HCT116 (cell line): ENCODE measurements around the gene SSC4D. TPM values are rescaled to one million over a fixed set of nuclear protein-coding genes. Genes with fewer than 3 reads are reported as not detected.

Experiments
- ATAC-seq: fragments of 200-7000 bp; cut with Tn5 transposase; 2 replicates; pipeline ENCODE4 v1.9.1; 2020; ENCODE audit warnings: mild to moderate bottlenecking, moderate library complexity
- BruUV-seq: library from RNA; stranded (reverse); fragments of 400-500 nt; replicated peaks from 2 replicates; lab custom pipeline; 2021; lab: Mats Ljungman, UMichigan
- CTCF ChIA-PET: fragments of 300-600 bp; sonication (Branson Sonifier 250); formaldehyde crosslinking; loops from one replicate; lab custom pipeline; 2021; ENCODE audit warnings: antibody characterized with exemption; lab: Charles Lee
- POLR2A ChIA-PET: fragments of 300-600, 350-600 bp; sonication (Branson Sonifier 250); formaldehyde crosslinking; loops from one replicate; lab custom pipeline; 2021; ENCODE audit warnings: antibody characterized with exemption; lab: Charles Lee
- RAD21 ChIA-PET, 2 experiments: fragments of 300-600 bp; sonication (Branson Sonifier 250); formaldehyde crosslinking; loops; one replicate each; lab custom pipeline; 2023; ENCODE audit warnings: low total read pairs in 2 of 2; ENCODE audit not compliant: uncharacterized antibody in 2 of 2, unreplicated experiment in 2 of 2, low non-redundant PET in 1 of 2; lab: Charles Lee
- DNase-seq: peaks from one replicate; pipeline ENCODE4 v3.0.0-alpha.2; 2010; ENCODE audit warnings: low read depth, low spot score
- H2AFZ ChIP-seq: fragments of 200-600 bp; shearing (Covaris generic), sonication (generic); 2 replicates; pipeline ENCODE4 v1.6.1; 2017; ENCODE audit warnings: low read depth, mixed run types, mixed read lengths, antibody characterized with exemption, low read length; ENCODE audit not compliant: poor library complexity, severe bottlenecking
- H3K27ac ChIP-seq: 2 replicates; pipeline ENCODE4 v1.5.1; 2012; ENCODE audit warnings: low read depth, low read length
- H3K27me3 ChIP-seq: fragments of 200-600 bp; sonication (generic); 2 replicates; pipeline ENCODE4 v1.6.1; 2016; ENCODE audit warnings: mixed run types, low read length, mixed read lengths; ENCODE audit not compliant: insufficient read depth
- H3K36me3 ChIP-seq, 2 experiments: fragments of 200-500 bp in 1 of 2; fragments of 200-600 bp in 1 of 2; sonication (Bioruptor generic) in 1 of 2; sonication (generic) in 1 of 2; 2 replicates each; pipeline versions ENCODE4 v1.5.1 to v1.6.1; 2014 to 2016; ENCODE audit warnings: low read length in 2 of 2, inconsistent platforms in 1 of 2, mixed read lengths in 1 of 2, mixed run types in 1 of 2; ENCODE audit not compliant: insufficient read depth in 2 of 2, control insufficient read depth in 1 of 2
- H3K4me1 ChIP-seq, 2 experiments: fragments of 200-600 bp in 1 of 2; sonication (generic) in 1 of 2; 2 replicates each; pipeline versions ENCODE4 v1.5.1 to v1.6.1; 2012 to 2017; ENCODE audit warnings: low read length in 2 of 2, inconsistent platforms in 1 of 2, mild to moderate bottlenecking in 1 of 2, mixed read lengths in 1 of 2, mixed run types in 1 of 2, moderate library complexity in 1 of 2; ENCODE audit not compliant: insufficient read depth in 2 of 2, control insufficient read depth in 1 of 2
- H3K4me2 ChIP-seq: fragments of 200-600 bp; sonication (generic); 2 replicates; pipeline ENCODE4 v1.6.1; 2017; ENCODE audit warnings: mixed run types, low read length, mixed read lengths
- H3K4me3 ChIP-seq, 2 experiments: fragments of 200-600 bp in 1 of 2; sonication (generic) in 1 of 2; replicated peaks in 1 of 2; 2 replicates each; pipeline ENCODE4 v1.5.1; 2011 to 2016; ENCODE audit warnings: low read length in 2 of 2, control low read depth in 1 of 2, low read depth in 1 of 2, mild to moderate bottlenecking in 1 of 2, mixed read lengths in 1 of 2, mixed run types in 1 of 2
- H3K79me2 ChIP-seq: fragments of 200-600 bp; sonication (generic); 2 replicates; pipeline ENCODE4 v1.6.1; 2017; ENCODE audit warnings: mild to moderate bottlenecking, mixed run types, low read length, moderate library complexity, mixed read lengths; ENCODE audit not compliant: insufficient read depth
- H3K9ac ChIP-seq: fragments of 200-600 bp; sonication (generic); 2 replicates; pipeline ENCODE4 v1.6.1; 2016; ENCODE audit warnings: low read length, mixed read lengths
- H3K9me2 ChIP-seq: fragments of 200-600 bp; sonication (generic), shearing (Covaris generic); 2 replicates; pipeline ENCODE4 v1.6.1; 2017; ENCODE audit warnings: mixed run types, mild to moderate bottlenecking, moderate library complexity; ENCODE audit not compliant: insufficient read depth
- H3K9me3 ChIP-seq, 2 experiments: fragments of 200-500 bp in 1 of 2; fragments of 200-600 bp in 1 of 2; sonication (Bioruptor generic) in 1 of 2; sonication (generic) in 1 of 2; 2 replicates each; pipeline ENCODE4 v1.6.1; 2014 to 2017; ENCODE audit warnings: low read length in 2 of 2, mixed read lengths in 2 of 2, inconsistent platforms in 1 of 2, low read depth in 1 of 2, mild to moderate bottlenecking in 1 of 2, mixed run types in 1 of 2, moderate library complexity in 1 of 2; ENCODE audit not compliant: control insufficient read depth in 1 of 2, insufficient read depth in 1 of 2
- H4K20me1 ChIP-seq: fragments of 200-600 bp; sonication (generic), shearing (Covaris generic); 2 replicates; pipeline ENCODE4 v1.6.1; 2017; ENCODE audit warnings: mixed run types, mild to moderate bottlenecking, moderate library complexity; ENCODE audit not compliant: insufficient read depth
- CBX3 ChIP-seq: IDR thresholded peaks from 2 replicates; pipeline ENCODE4 v1.6.1; 2012; ENCODE audit warnings: low read depth
- EZH2phosphoT487 ChIP-seq: fragments of 200-600 bp; IDR thresholded peaks from 2 replicates; pipeline ENCODE4 v1.6.1; 2018; ENCODE audit warnings: antibody characterized with exemption, borderline replicate concordance
- POLR2A ChIP-seq: IDR thresholded peaks from 2 replicates; pipeline ENCODE4 v1.7.0; 2011; ENCODE audit warnings: borderline replicate concordance; ENCODE audit not compliant: insufficient read depth, insufficient read length; ENCODE audit errors: extremely low read depth
- SP1 ChIP-seq: IDR thresholded peaks from 2 replicates; pipeline ENCODE4 v1.6.1; 2012; ENCODE audit warnings: low read depth
- ZNF274 ChIP-seq: fragments of 200-500 bp; sonication (Bioruptor generic); IDR thresholded peaks from 2 replicates; pipeline ENCODE4 v1.6.1; 2014; ENCODE audit warnings: mild to moderate bottlenecking, low read depth, low read length, inconsistent platforms
- intact Hi-C: fragments of 100-400 bp; cut with micrococcal nuclease; formaldehyde crosslinking; loops from 2 replicates; pipeline ENCODE4 v1.10.0; 2022
- total RNA-seq: library from RNA; stranded (reverse); gene quantifications from one replicate; pipeline ENCODE4 v1.2.1, GENCODE V29; 2021; ENCODE audit not compliant: unreplicated experiment
- TF ChIP-seq, protein P1 (sequence below): IDR thresholded peaks from 2 replicates; pipeline ENCODE4 v1.6.1; 2012
- TF ChIP-seq, protein P2 (sequence below): IDR thresholded peaks from 2 replicates; pipeline ENCODE4 v1.6.1; 2011; ENCODE audit warnings: mild to moderate bottlenecking, low read length, moderate library complexity; ENCODE audit not compliant: insufficient replicate concordance; ENCODE audit errors: extremely low read depth

SSC4D gene
- total RNA-seq, 1 experiment from 2014 or later: 1.1 TPM

DNA sequence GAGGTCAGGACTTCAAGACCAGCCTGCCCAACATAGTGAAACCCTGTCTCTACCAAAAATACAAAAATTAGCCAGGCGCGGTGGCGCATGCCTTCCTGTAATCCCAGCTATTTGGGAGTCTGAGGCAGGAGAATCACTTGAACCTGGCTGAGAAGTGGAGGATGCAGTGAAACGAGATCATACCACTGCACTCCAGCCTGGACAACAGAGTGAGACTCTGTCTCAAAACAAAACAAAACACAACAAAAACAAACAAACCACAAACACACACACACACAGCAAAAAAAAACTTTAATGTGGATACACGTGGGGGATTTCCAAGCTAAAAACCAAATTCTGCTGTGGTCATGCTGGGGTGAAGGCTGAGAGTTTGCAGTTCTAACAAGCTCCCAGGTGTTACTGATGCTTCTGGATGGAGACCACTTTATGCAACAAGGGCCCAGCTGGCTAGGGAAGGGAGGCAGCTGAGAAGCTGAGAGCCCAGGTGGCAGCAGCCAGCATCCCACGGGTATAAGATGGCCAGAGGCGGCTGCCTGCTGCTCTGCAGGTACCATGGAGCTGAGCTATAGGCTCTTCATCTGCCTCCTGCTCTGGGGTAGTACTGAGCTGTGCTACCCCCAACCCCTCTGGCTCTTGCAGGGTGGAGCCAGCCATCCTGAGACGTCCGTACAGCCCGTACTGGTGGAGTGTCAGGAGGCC, 15.1 kb upstream of the SSC4D start, which contains the start of gene ZP3:
Gene ZP3 (plus strand): TSS at position 538 of the 699 bp plus-strand sequence. CDS start 15 bp downstream, at position 553.
- Histone ChIP-seq H2AFZ (no peak within 1 kb of the TSS), H3K4me2 (peak within 1 kb of the TSS; percentile 61), H3K4me3 (no peak within 1 kb of the TSS), H4K20me1 (no peaks in the 10 kb centered on the region), H3K36me3 (no peaks in the 10 kb centered on the region), H3K9me3 (peaks cover 0 to 5% of the 10 kb centered on the region in 2 experiments; a peak in 2 of 4 replicates), H3K9me2 (no peaks in the 10 kb centered on the region), H3K9ac (peak within 1 kb of the TSS; percentile 44), H3K27ac (peak within 1 kb of the TSS; percentile 36; the same call in 1 of the 2 replicates), H3K79me2 (no peaks in the 10 kb centered on the region), H3K27me3 (no peaks in the 10 kb centered on the region), H3K4me1 (peaks cover 21 to 53% of the 10 kb centered on the region in 2 experiments)
- TF ChIP-seq, protein P1, sequence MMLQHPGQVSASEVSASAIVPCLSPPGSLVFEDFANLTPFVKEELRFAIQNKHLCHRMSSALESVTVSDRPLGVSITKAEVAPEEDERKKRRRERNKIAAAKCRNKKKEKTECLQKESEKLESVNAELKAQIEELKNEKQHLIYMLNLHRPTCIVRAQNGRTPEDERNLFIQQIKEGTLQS: no peak
- TF ChIP-seq POLR2A (no peak), CBX3 (no peak)
- DNase-seq (no peak), ATAC-seq (no peak)
- POLR2A ChIA-PET: no interaction called here
- RAD21 ChIA-PET: no interaction called here
- CTCF ChIA-PET: no interaction called here
- BruUV-seq: no TSS peak
- intact Hi-C loops: no loop called here

DNA sequence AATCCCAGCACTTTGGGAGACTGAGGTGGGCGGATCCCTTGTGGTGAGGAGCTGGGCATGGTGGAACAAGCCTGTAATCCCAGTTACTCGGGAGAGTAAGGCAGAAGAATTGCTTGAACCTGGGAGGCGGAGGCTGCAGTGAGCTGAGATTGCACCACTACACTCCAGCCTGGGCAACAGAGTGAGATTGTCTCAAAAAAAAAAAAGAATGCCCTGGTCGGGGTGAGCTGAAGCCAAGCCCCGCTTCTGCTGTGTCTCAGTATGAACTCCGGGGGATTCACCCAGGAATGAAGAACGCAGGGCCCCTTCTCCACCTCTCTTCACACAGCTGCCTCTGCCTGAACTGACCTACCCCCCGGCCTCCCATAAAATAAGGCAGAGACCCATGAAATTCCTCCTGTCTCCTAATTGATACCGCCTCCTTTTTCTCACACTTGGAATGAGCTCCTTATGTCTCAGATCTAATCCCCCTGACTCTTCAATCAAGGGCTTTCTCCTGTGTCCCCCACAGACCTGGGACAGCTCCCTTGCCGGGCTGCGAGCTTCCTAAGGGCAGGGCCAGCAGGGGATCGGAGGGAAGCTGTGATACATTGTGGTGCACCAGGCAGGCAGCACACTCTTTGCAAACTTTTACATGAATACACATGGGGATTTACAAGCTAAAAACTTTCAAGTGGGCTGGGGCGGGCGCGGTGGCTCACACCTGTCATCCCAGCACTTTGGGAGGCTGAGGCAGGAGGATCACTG, 14.3 kb upstream of the SSC4D start:
- H3K4me1 ChIP-seq: peaks cover 21 to 53% of the 10 kb centered on the region in 2 experiments
- POLR2A ChIA-PET: no interaction called here
- BruUV-seq: no TSS peak

More for the DNA sequence above, 14.3 kb upstream of the SSC4D start:
- Histone ChIP-seq H3K9me3 (peaks cover 0 to 5% of the 10 kb centered on the region in 2 experiments; a peak in 2 of 4 replicates), H3K79me2 (no peaks in the 10 kb centered on the region), H3K4me3 (no peak overlapping the region), H3K4me2 (peak overlapping the region; percentile 61), H3K27me3 (no peaks in the 10 kb centered on the region), H3K27ac (peak overlapping the region; percentile 36; the same call in 1 of the 2 replicates), H2AFZ (no peak overlapping the region), H3K9ac (peak overlapping the region; percentile 44), H4K20me1 (no peaks in the 10 kb centered on the region), H3K36me3 (no peaks in the 10 kb centered on the region), H3K9me2 (no peaks in the 10 kb centered on the region)
- intact Hi-C loops: no loop called here
- DNase-seq (no peak), ATAC-seq (no peak)
- RAD21 ChIA-PET: no interaction called here
- CTCF ChIA-PET: no interaction called here
- TF ChIP-seq ZNF274 (no peak), SP1 (no peak), EZH2phosphoT487 (no peak), POLR2A (no peak)
- TF ChIP-seq, protein P2, sequence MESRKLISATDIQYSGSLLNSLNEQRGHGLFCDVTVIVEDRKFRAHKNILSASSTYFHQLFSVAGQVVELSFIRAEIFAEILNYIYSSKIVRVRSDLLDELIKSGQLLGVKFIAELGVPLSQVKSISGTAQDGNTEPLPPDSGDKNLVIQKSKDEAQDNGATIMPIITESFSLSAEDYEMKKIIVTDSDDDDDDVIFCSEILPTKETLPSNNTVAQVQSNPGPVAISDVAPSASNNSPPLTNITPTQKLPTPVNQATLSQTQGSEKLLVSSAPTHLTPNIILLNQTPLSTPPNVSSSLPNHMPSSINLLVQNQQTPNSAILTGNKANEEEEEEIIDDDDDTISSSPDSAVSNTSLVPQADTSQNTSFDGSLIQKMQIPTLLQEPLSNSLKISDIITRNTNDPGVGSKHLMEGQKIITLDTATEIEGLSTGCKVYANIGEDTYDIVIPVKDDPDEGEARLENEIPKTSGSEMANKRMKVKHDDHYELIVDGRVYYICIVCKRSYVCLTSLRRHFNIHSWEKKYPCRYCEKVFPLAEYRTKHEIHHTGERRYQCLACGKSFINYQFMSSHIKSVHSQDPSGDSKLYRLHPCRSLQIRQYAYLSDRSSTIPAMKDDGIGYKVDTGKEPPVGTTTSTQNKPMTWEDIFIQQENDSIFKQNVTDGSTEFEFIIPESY: no peak
